Smooth muscle cell (in vitro differentiated cells): ENCODE results near the gene ANKRD28. TPM values are rescaled to one million over a fixed set of nuclear protein-coding genes. Genes with fewer than 3 reads are reported as not detected.
"Not testable (repeated sequence)": the region's sequence is repeated elsewhere in the genome, so short reads cannot be mapped to it uniquely, and the experiment has no call there.

Experiments
- DNase-seq: peaks from one replicate; lab custom pipeline; 2025; ENCODE audit not compliant: unreplicated experiment; lab: John Stamatoyannopoulos, UW
- H2AFZ ChIP-seq: fragments of 200-600 bp; sonication (generic); 2 replicates; pipeline ENCODE4 v1.6.0; 2016; ENCODE audit warnings: antibody characterized with exemption, low read depth, mild to moderate bottlenecking
- H3F3A ChIP-seq: fragments of 200-600 bp; sonication (generic); 2 replicates; pipeline ENCODE4 v1.6.0; 2017; ENCODE audit warnings: antibody characterized with exemption, low read depth
- H3K27ac ChIP-seq: fragments of 200-600 bp; sonication (generic); 2 replicates; pipeline ENCODE4 v1.5.1; 2016; ENCODE audit warnings: low read depth, mild to moderate bottlenecking
- H3K27me3 ChIP-seq: fragments of 200-600 bp; sonication (generic); 2 replicates; pipeline ENCODE4 v1.6.1; 2016; ENCODE audit warnings: low read depth, mild to moderate bottlenecking
- H3K36me3 ChIP-seq: fragments of 200-600 bp; sonication (generic); 2 replicates; pipeline ENCODE4 v1.5.1; 2016; ENCODE audit warnings: low read depth
- H3K4me1 ChIP-seq: fragments of 200-600 bp; sonication (generic); 2 replicates; pipeline ENCODE4 v1.5.1; 2016; ENCODE audit warnings: low read depth
- H3K4me2 ChIP-seq: fragments of 200-600 bp; sonication (generic); 2 replicates; pipeline ENCODE4 v1.6.0; 2016; ENCODE audit warnings: mild to moderate bottlenecking
- H3K4me3 ChIP-seq: fragments of 200-600 bp; sonication (generic); 2 replicates; pipeline ENCODE4 v1.5.1; 2016; ENCODE audit warnings: mild to moderate bottlenecking
- H3K79me2 ChIP-seq: fragments of 200-600 bp; sonication (generic); 2 replicates; pipeline ENCODE4 v1.6.0; 2016; ENCODE audit warnings: low read depth, mild to moderate bottlenecking
- H3K9ac ChIP-seq: fragments of 200-600 bp; sonication (generic); 2 replicates; pipeline ENCODE4 v1.6.0; 2016; ENCODE audit warnings: low read depth
- H3K9me3 ChIP-seq: fragments of 200-600 bp; sonication (generic); replicated peaks from 2 replicates; pipeline ENCODE4 v1.5.1; 2016; ENCODE audit warnings: low read depth
- H4K20me1 ChIP-seq: fragments of 200-600 bp; sonication (generic); 2 replicates; pipeline ENCODE4 v1.6.0; 2016; ENCODE audit warnings: low read depth
- CTCF ChIP-seq: fragments of 200-600 bp; sonication (generic); IDR thresholded peaks from 2 replicates; pipeline ENCODE4 v1.5.1; 2017; ENCODE audit warnings: borderline replicate concordance, mild to moderate bottlenecking, antibody characterized with exemption; ENCODE audit not compliant: insufficient read depth, poor library complexity, severe bottlenecking
- WGBS: methylation state at CpG from one replicate; pipeline ENCODE4 v1.1.7; 2016; ENCODE audit warnings: low lambda C conversion rate; 5-methylcytosine and 5-hydroxymethylcytosine counted together
- polyA plus RNA-seq: library from polyadenylated mRNA; unstranded; fragments of >200 nt; fragmentation: Nextera tagmentation; extraction: Ambion mirVana; gene quantifications from 2 replicates; pipeline ENCODE4 v1.2.1, GENCODE V29; 2016
- total RNA-seq: library from RNA; depleted of rRNA; stranded (reverse); fragments of >200 nt; gene quantifications from 2 replicates; pipeline ENCODE4 v1.2.3, GENCODE V29; 2014

The ANKRD28 gene
- total and polyA plus RNA-seq, 2 experiments from 2014 or later, result 11.8 to 35.7 TPM

DNA sequence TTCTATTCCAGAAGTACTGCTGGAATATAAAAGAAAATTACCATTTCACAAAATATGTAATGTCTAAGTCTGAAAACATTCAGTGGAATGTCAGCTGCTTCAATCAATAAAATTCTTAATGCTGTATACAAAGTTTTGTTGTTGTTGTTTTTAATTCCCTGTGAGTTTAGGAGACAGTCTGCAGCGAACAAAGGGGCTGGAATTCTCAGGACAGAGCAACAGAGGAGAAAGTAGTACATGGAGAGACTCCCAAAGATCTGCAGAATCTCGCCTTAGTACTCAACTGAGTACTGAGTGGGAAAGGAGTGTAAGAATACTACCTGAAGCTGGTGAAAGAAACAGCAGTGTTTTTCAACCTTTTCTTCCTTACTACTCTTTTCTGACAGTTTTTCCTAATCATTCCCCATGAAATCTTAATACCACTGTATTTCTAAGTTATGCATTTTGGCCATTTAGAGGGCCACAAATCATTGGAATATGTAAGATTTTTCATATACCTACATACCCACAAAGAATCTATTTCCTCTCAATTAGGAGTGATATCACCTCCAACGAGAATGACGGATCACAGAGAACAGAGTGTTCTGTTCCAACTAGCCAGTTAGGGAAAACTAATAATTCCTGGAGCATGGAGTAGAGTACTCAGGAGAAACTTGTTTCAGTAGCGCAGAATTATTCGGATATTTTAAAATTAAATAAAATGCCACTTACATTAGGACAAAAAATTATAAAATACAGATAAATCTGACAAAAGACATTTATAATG is 16.0 kb downstream of the ANKRD28 start:
- WGBS, result 96% methylated on average over 6 of the region's 6 CpGs
- Histone ChIP-seq H3K9me3 (no peaks in the 10 kb centered on the region), H4K20me1 (no peaks in the 10 kb centered on the region), H3K27me3 (no peaks in the 10 kb centered on the region), H3K9ac (no peak overlapping the region), H3K36me3 (no peaks in the 10 kb centered on the region), H3F3A (no peaks in the 10 kb centered on the region), H3K4me1 (peaks cover 14% of the 10 kb centered on the region), H3K4me2 (no peak overlapping the region), H2AFZ (no peak overlapping the region), H3K27ac (no peak overlapping the region), H3K79me2 (peaks cover 58% of the 10 kb centered on the region), H3K4me3 (no peak overlapping the region)
- no peak for TF ChIP-seq CTCF
- DNase-seq, result no peak

DNA sequence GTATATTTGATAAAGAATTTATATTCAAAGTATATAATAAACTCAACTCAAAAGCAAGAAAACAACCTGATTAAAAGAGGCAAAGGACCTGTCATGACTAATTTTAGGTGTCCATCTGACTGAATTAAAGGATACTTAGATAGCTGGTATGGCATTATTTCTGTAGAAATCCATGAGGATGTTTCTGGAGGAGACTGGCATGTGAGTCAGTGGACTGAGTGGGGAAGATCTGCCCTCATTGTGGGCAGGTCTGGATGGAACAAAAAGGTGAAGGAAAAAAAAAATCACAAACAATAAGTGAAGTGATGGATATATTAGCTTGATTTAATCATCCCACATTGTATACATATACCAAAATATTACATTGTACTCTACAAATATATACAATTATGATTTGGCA is 16.6 kb downstream of the ANKRD28 start:
- no peak for DNase-seq
- Histone ChIP-seq H3K4me2 (no peak overlapping the region), H3K9me3 (no peaks in the 10 kb centered on the region), H2AFZ (no peak overlapping the region), H3K79me2 (peaks cover 53% of the 10 kb centered on the region), H3K9ac (no peak overlapping the region), H4K20me1 (no peaks in the 10 kb centered on the region), H3K36me3 (no peaks in the 10 kb centered on the region), H3K4me3 (no peak overlapping the region), H3K27me3 (no peaks in the 10 kb centered on the region), H3K4me1 (peaks cover 14% of the 10 kb centered on the region), H3K27ac (no peak overlapping the region), H3F3A (no peaks in the 10 kb centered on the region)
- no peak for TF ChIP-seq CTCF

GRCh38 chr3:15779111-15779510 is 18.7 kb downstream of the ANKRD28 start:
- Histone ChIP-seq H3K9me3 (no peaks in the 10 kb centered on the region), H3K9ac (no peak overlapping the region), H3K27me3 (no peaks in the 10 kb centered on the region), H3K27ac (no peak overlapping the region), H3K4me2 (no peak overlapping the region), H3K36me3 (no peaks in the 10 kb centered on the region), H3F3A (no peaks in the 10 kb centered on the region), H4K20me1 (no peaks in the 10 kb centered on the region), H3K79me2 (peaks cover 56% of the 10 kb centered on the region), H3K4me1 (peaks cover 14% of the 10 kb centered on the region), H2AFZ (no peak overlapping the region), H3K4me3 (no peak overlapping the region)
- WGBS, result 91% methylated on average over 1 of the region's 1 CpG
- TF ChIP-seq CTCF, result no peak
- DNase-seq, result no peak

DNA sequence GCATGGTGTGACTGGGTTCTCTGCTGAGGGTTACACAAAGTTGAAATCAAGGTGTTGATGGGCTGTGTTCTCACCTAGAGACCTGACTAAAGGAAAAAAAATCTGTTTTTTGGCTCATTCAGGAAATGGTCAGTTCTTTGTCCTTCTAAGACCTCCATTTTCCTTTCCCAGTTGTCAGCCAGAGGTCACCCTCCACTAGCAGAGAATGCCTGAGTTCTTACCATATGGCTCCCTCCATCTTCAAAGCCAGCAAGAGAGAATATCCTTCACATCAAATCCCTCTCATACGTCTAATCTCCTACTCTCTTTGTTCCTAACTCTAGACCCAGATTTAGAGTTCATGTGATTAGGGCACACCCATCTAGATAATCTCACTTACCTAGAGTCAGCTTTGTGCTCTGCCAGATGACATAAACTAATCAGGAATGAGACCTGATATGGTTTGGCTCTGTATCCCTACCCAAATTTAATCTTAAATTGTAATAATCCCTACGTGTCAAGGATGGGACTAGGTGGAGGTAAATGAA is 19.4 kb downstream of the ANKRD28 start:
- no peak overlapping the region for H3K4me3 ChIP-seq
- H3K4me2 ChIP-seq, result no peak overlapping the region
- 89% methylated on average over 2 of the region's 2 CpGs for WGBS
- H2AFZ ChIP-seq, result no peak overlapping the region
- no peak overlapping the region for H3K27ac ChIP-seq
- TF ChIP-seq CTCF, result no peak
- H3K27me3 ChIP-seq, result no peaks in the 10 kb centered on the region
- no peaks in the 10 kb centered on the region for H3K36me3 ChIP-seq
- H3F3A ChIP-seq, result no peaks in the 10 kb centered on the region
- peaks cover 51% of the 10 kb centered on the region for H3K79me2 ChIP-seq
- H3K9ac ChIP-seq, result no peak overlapping the region
- H4K20me1 ChIP-seq, result no peaks in the 10 kb centered on the region
- no peak for DNase-seq
- peaks cover 12% of the 10 kb centered on the region for H3K4me1 ChIP-seq
- no peaks in the 10 kb centered on the region for H3K9me3 ChIP-seq

DNA sequence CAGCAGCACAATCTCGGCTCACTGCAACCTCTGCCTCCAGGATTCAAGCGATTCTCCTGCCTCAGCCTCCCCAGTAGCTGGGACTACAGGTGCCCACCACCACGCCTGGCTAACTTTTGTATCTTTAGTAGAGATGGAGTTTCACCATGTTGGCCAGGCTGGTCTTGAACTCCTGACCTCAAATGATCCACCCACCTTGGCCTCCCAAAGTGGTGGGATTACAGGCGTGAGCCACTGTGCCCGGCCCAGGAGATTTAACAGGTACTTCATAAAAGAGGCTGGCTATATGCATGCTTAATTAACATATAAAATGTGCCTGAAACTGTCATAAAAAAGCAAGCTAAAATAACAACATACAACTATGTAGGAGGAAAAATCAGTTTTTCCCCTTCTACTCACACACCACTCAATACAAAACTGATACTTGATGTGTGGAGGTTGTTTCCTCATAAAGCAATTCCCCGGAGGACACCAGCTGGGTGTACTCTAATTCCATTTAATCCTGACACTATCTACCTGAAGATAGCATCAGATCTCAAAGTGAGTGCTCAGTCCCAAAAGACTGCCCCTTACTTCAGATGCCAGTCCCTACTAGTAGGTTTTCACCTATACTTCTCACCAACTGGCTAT is 22.7 kb downstream of the ANKRD28 start:
- WGBS, result 97% methylated on average over 6 of the region's 6 CpGs
- H3F3A ChIP-seq, H3K27me3 ChIP-seq, H3K9ac ChIP-seq, H3K4me2 ChIP-seq, H4K20me1 ChIP-seq, H3K4me3 ChIP-seq, H2AFZ ChIP-seq, DNase-seq, H3K36me3 ChIP-seq, H3K27ac ChIP-seq, H3K9me3 ChIP-seq, H3K4me1 ChIP-seq: not testable (repeated sequence)
- H3K79me2 ChIP-seq, result peaks cover 48% of the 10 kb centered on the region
